Lung (tissue), 12 donors: ENCODE measurements around the gene PRDM15. TPM values are rescaled to one million over a fixed set of nuclear protein-coding genes. Genes with fewer than 3 reads are reported as not detected.

Experiments
- ATAC-seq: fragments of 200-7000 bp; cut with Tn5 transposase; one replicate; pipeline ENCODE4 v1.9.1; 2020; ENCODE audit warnings: moderate number of reproducible peaks; ENCODE audit not compliant: insufficient read depth, low FRiP score
- DNase-seq, 3 donors: peaks; one replicate each; pipeline ENCODE4 v3.0.0-alpha.2; 2013 to 2017
- H3K27ac ChIP-seq, 2 donors: one replicate each; pipeline ENCODE4 v1.5.1; 2013; ENCODE audit warnings: mild to moderate bottlenecking in 2 of 2, moderate library complexity in 2 of 2, control low read depth in 1 of 2, inconsistent platforms in 1 of 2, low read depth in 1 of 2, low read length in 1 of 2
- H3K27me3 ChIP-seq, 3 donors: one replicate each; pipeline ENCODE4 v1.5.1; 2013; ENCODE audit warnings: low read length in 2 of 3; ENCODE audit not compliant: control insufficient read depth in 3 of 3, insufficient read depth in 3 of 3
- H3K36me3 ChIP-seq, 4 donors: one replicate each; pipeline ENCODE4 v1.5.1; 2013; ENCODE audit warnings: low read length in 4 of 4, mild to moderate bottlenecking in 1 of 4, moderate library complexity in 1 of 4; ENCODE audit not compliant: control insufficient read depth in 4 of 4, insufficient read depth in 4 of 4
- H3K4me1 ChIP-seq, 5 donors: one replicate each; pipeline ENCODE4 v1.5.1; 2013; ENCODE audit warnings: low read length in 5 of 5, mild to moderate bottlenecking in 2 of 5, moderate library complexity in 1 of 5; ENCODE audit not compliant: control insufficient read depth in 5 of 5, insufficient read depth in 5 of 5
- H3K4me3 ChIP-seq: one replicate; pipeline ENCODE4 v1.5.1; 2013; ENCODE audit warnings: mild to moderate bottlenecking, control low read depth, moderate library complexity
- H3K9ac ChIP-seq, 2 donors: one replicate each; pipeline ENCODE4 v1.5.1; 2013; ENCODE audit warnings: low read length in 2 of 2, control low read depth in 1 of 2; ENCODE audit not compliant: insufficient read depth in 1 of 2
- H3K9me3 ChIP-seq, 4 donors: one replicate each; pipeline ENCODE4 v1.5.1; 2013; ENCODE audit warnings: low read length in 3 of 4, mild to moderate bottlenecking in 1 of 4, moderate library complexity in 1 of 4; ENCODE audit not compliant: control insufficient read depth in 4 of 4, insufficient read depth in 3 of 4
- WGBS, 2 donors: extraction: QIAGEN DNeasy Blood & Tissue Kit; methylation state at CpG; one replicate each; pipeline ENCODE4 v1.1.7; 2013; 5-methylcytosine and 5-hydroxymethylcytosine counted together
- polyA plus RNA-seq, 2 donors: library from polyadenylated mRNA; stranded (reverse); fragments of 200-250 nt; gene quantifications; one replicate each; pipeline ENCODE4 v1.2.1, GENCODE V29; 2013
- total RNA-seq, 2 donors: library from RNA; depleted of rRNA in 1 of 2; stranded (reverse); fragments of >200 nt in 1 of 2; gene quantifications; one replicate each; pipeline ENCODE4 v1.2.1, GENCODE V29; 2014 to 2021
- TF ChIP-seq, protein P1 (sequence below): IDR thresholded peaks from 2 replicates; pipeline ENCODE4 v1.5.1; 2012; ENCODE audit warnings: mild to moderate bottlenecking; ENCODE audit errors: control extremely low read depth, extremely low read depth
- donor health status: control.
- donor health status: control.
- donor health status: Bipolar disorder and iron deficiency.
- donor health status: healthy.
- donor health status: DM: yes; HTN: yes; CAD: no.

Gene PRDM15
- total and polyA plus RNA-seq, 4 donors = 2.4 to 7.2 (median 4.1) TPM

DNA sequence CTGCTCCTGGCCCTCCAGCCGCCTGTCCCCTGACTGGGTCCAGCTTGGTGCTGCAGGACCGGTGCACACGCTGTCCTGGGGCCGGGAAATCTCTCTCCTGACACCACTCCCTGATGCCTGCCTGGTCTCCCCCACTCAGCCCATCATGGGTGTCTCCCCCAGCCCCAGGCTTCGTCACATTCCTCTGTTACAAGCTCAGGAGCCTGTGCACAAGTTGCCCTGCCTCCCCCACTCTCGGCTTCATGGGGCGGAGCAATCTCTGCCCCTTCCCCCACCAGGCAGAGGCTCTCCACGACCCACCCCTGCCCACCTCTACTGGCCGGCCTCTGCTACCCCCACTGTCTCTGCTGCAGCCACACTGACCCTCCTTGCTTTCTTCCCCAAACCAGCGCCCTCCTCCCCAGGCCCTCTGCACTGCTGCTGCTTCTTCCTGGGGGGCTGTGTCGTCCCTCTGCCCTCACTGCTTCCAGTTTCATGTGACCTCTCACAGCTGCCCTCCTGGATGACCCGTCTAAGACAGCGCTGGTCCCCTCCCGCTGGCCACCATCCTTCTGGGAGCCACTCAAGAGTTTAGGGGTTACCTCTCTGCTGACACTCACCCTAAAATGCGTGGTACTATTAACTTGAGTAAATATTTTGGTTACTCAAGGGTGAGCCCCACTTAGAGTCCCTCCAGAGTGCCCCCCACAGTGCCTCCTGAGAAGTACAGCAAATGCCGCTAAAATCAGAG, 106.6 kb downstream of the PRDM15 start:
- peaks cover 0 to 73% (median 64%) of the 10 kb centered on the region in 3 donors for H3K27me3 ChIP-seq
- no peaks in the 10 kb centered on the region for H3K36me3 ChIP-seq
- DNase-seq (peak in 1 of 3 donors; percentile 10), ATAC-seq (no peak)
- H3K9ac ChIP-seq = no peak overlapping the region
- peaks cover 0 to 12% (median 6%) of the 10 kb centered on the region in 5 donors for H3K4me1 ChIP-seq
- no peak overlapping the region for H3K4me3 ChIP-seq
- TF ChIP-seq, protein P1, sequence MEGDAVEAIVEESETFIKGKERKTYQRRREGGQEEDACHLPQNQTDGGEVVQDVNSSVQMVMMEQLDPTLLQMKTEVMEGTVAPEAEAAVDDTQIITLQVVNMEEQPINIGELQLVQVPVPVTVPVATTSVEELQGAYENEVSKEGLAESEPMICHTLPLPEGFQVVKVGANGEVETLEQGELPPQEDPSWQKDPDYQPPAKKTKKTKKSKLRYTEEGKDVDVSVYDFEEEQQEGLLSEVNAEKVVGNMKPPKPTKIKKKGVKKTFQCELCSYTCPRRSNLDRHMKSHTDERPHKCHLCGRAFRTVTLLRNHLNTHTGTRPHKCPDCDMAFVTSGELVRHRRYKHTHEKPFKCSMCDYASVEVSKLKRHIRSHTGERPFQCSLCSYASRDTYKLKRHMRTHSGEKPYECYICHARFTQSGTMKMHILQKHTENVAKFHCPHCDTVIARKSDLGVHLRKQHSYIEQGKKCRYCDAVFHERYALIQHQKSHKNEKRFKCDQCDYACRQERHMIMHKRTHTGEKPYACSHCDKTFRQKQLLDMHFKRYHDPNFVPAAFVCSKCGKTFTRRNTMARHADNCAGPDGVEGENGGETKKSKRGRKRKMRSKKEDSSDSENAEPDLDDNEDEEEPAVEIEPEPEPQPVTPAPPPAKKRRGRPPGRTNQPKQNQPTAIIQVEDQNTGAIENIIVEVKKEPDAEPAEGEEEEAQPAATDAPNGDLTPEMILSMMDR = no peak
- WGBS, 2 donors = 59 to 72% methylated on average over 16 of the region's 16 CpGs
- H3K27ac ChIP-seq = no peak overlapping the region
- H3K9me3 ChIP-seq = no peaks in the 10 kb centered on the region

DNA sequence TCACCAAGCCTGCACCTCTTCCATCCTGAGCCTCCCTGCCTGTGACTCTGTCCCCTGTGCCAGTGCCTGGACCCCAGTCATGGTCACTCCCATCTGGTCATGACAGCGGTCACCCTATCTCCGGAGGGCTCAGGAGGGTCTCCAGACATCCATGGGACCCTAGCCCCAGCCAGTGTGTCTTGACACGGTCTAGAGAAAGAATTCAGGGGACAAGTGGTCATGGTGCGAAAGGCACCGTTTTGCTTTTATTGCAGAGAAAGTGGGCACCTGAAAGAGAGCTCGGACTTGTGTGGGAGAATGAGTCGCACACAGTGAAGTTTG, 107.6 kb downstream of the PRDM15 start:
- H3K27me3 ChIP-seq = peaks cover 0 to 79% (median 67%) of the 10 kb centered on the region in 3 donors
- no peak for ATAC-seq
- 90 to 94% methylated on average over 7 of the region's 7 CpGs for WGBS, 2 donors

DNA sequence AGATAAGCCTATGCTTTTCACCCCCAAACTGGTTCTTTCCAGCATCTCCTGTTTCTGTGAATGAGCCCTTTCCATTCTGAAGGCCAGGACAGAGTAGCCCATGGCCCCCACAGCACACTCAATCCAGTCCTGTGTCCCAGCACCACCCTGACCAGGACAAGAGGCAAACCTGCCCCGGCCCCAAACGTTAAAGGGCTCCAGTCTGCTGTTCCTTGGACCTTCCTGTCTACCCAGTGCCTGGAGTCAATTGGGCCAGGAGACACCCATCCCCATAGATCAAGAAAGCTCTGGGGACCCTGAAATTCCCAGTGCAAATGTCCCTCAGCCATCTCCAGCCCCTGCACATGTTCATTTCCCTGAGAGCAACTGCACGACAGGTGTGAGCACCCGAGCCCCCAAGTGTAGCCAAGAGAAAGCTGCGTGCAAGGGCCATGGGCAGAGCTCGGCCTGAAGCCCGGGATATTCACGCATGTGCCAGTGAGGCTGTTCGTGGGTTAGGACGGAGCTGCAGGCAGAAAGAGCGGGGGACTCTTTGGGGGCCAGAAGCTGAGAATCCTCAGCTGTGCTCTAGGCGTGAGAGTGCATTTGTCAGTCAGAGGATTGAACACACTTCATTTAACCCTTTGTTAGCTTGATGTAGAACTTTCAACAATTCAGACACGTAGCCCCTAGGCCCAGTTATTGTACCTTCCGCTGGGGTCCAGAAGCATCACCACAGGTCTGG, 108.1 kb downstream of the PRDM15 start:
- DNase-seq = no peak
- peaks cover 0 to 79% (median 70%) of the 10 kb centered on the region in 3 donors for H3K27me3 ChIP-seq

More for the DNA sequence above, 107.6 kb downstream of the PRDM15 start:
- Histone ChIP-seq H3K9ac (no peak overlapping the region), H3K4me3 (no peak overlapping the region), H3K9me3 (no peaks in the 10 kb centered on the region), H3K27ac (no peak overlapping the region), H3K36me3 (no peaks in the 10 kb centered on the region), H3K4me1 (peaks cover 0 to 12% (median 7%) of the 10 kb centered on the region in 5 donors)
- TF ChIP-seq, protein P1 = no peak
- no peak for DNase-seq

More for the DNA sequence above, 108.1 kb downstream of the PRDM15 start:
- WGBS, 2 donors = 77 to 88% methylated on average over 14 of the region's 14 CpGs
- ATAC-seq = no peak
- Histone ChIP-seq H3K9ac (no peak overlapping the region), H3K4me1 (peaks cover 0 to 12% (median 7%) of the 10 kb centered on the region in 5 donors), H3K36me3 (no peaks in the 10 kb centered on the region), H3K9me3 (no peaks in the 10 kb centered on the region), H3K4me3 (no peak overlapping the region), H3K27ac (no peak overlapping the region)
- TF ChIP-seq, protein P1 = no peak
